Suprapubic skin (tissue), 4 donors: Measurements from ENCODE around the gene LRRC8E.

ENCODE experiments used
- POLR2A ChIP-seq, 2 donors: fragments of 450-650 bp; IDR thresholded peaks; one replicate each; pipeline ENCODE4 v1.6.1; 2017; ENCODE audit warnings: antibody characterized with exemption in 2 of 2, mild to moderate bottlenecking in 2 of 2, moderate library complexity in 2 of 2
- POLR2AphosphoS5 ChIP-seq, 3 donors: sonication (generic); formaldehyde crosslinking; IDR thresholded peaks; one replicate each; pipeline ENCODE4 v1.6.1; 2017; ENCODE audit warnings: antibody characterized with exemption in 3 of 3
- TF ChIP-seq, protein P1 (sequence below), 2 donors: fragments of 200-600 bp in 1 of 2; fragments of 450-650 bp in 1 of 2; sonication (generic) in 1 of 2; IDR thresholded peaks; one replicate each; pipeline ENCODE4 v1.5.1; 2016 to 2019; ENCODE audit warnings: antibody characterized with exemption in 2 of 2, mild to moderate bottlenecking in 1 of 2, moderate library complexity in 1 of 2

DNA sequence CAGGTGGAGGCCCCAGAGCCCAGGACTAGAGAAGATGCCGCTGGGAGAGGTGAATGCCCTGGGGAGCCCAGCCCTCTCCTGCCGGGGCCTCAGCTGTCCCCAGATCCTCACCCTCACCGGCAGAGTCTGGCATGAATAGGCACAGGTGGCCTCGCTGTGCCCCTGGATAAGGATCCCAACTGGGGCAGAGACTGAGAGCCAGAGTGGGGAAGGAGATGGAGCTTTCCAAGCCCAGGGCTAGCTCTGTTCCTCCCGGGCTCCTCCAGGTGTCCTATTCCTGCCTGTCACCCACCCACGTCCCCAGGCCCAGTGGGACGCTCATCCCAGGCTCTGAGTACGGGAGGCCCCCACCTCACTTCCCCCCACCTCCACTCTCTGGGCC, 30.6 kb upstream of the LRRC8E start:
- TF ChIP-seq, protein P1, sequence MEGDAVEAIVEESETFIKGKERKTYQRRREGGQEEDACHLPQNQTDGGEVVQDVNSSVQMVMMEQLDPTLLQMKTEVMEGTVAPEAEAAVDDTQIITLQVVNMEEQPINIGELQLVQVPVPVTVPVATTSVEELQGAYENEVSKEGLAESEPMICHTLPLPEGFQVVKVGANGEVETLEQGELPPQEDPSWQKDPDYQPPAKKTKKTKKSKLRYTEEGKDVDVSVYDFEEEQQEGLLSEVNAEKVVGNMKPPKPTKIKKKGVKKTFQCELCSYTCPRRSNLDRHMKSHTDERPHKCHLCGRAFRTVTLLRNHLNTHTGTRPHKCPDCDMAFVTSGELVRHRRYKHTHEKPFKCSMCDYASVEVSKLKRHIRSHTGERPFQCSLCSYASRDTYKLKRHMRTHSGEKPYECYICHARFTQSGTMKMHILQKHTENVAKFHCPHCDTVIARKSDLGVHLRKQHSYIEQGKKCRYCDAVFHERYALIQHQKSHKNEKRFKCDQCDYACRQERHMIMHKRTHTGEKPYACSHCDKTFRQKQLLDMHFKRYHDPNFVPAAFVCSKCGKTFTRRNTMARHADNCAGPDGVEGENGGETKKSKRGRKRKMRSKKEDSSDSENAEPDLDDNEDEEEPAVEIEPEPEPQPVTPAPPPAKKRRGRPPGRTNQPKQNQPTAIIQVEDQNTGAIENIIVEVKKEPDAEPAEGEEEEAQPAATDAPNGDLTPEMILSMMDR (IDR thresholded peaks at IDR 0.05): no peak
- TF ChIP-seq POLR2A (IDR thresholded peaks at IDR 0.05): no peak
- no peak for TF ChIP-seq POLR2AphosphoS5 (IDR thresholded peaks at IDR 0.05)
